Hepatocyte (in vitro differentiated cells): ENCODE measurements around the gene PRKAR1B. TPM values are rescaled to one million over a fixed set of nuclear protein-coding genes. Genes with fewer than 3 reads are reported as not detected.

Experiments
- DNase-seq: peaks from one replicate; pipeline ENCODE4 v3.0.0-alpha.2; 2016; ENCODE audit warnings: low spot score
- H2AFZ ChIP-seq: fragments of 200-600 bp; sonication (generic); 2 replicates; pipeline ENCODE4 v1.6.0; 2016; ENCODE audit warnings: antibody characterized with exemption, mild to moderate bottlenecking
- H3K27ac ChIP-seq: fragments of 200-600 bp; sonication (generic); 2 replicates; pipeline ENCODE4 v1.5.1; 2016; ENCODE audit warnings: mild to moderate bottlenecking
- H3K27me3 ChIP-seq: fragments of 200-600 bp; sonication (generic); 2 replicates; pipeline ENCODE4 v1.6.1; 2016
- H3K36me3 ChIP-seq: fragments of 200-600 bp; sonication (generic); replicated peaks from 2 replicates; pipeline ENCODE4 v1.5.1; 2016; ENCODE audit warnings: low read depth; ENCODE audit not compliant: insufficient read depth
- H3K4me1 ChIP-seq: fragments of 200-600 bp; sonication (generic); 2 replicates; pipeline ENCODE4 v1.5.1; 2016; ENCODE audit warnings: mild to moderate bottlenecking, moderate library complexity; ENCODE audit not compliant: insufficient read depth
- H3K4me2 ChIP-seq: fragments of 200-600 bp; sonication (generic); 2 replicates; pipeline ENCODE4 v1.6.0; 2016
- H3K4me3 ChIP-seq: fragments of 200-600 bp; sonication (generic); 2 replicates; pipeline ENCODE4 v1.5.1; 2016; ENCODE audit warnings: mild to moderate bottlenecking
- H3K79me2 ChIP-seq: fragments of 200-600 bp; sonication (generic); 2 replicates; pipeline ENCODE4 v1.6.0; 2017; ENCODE audit warnings: mild to moderate bottlenecking
- H3K9me2 ChIP-seq: fragments of 200-600 bp; sonication (generic); replicated peaks from 2 replicates; pipeline ENCODE4 v1.6.0; 2017; ENCODE audit warnings: mild to moderate bottlenecking; ENCODE audit not compliant: insufficient read depth
- H3K9me3 ChIP-seq: fragments of 200-600 bp; sonication (generic); 2 replicates; pipeline ENCODE4 v1.5.1; 2016; ENCODE audit warnings: low read depth, mild to moderate bottlenecking
- H4K20me1 ChIP-seq: fragments of 200-600 bp; sonication (generic); 2 replicates; pipeline ENCODE4 v1.6.0; 2016; ENCODE audit warnings: mild to moderate bottlenecking; ENCODE audit not compliant: insufficient read depth, poor library complexity, severe bottlenecking
- CTCF ChIP-seq: fragments of 200-600 bp; sonication (generic); IDR thresholded peaks from 2 replicates; pipeline ENCODE4 v1.5.1; 2016; ENCODE audit warnings: antibody characterized with exemption, mild to moderate bottlenecking; ENCODE audit not compliant: poor library complexity
- EZH2 ChIP-seq: fragments of 200-600 bp; sonication (generic); IDR thresholded peaks from 2 replicates; pipeline ENCODE4 v1.6.1; 2016; ENCODE audit warnings: antibody characterized with exemption, mild to moderate bottlenecking, borderline replicate concordance
- EZH2phosphoT487 ChIP-seq: fragments of 200-600 bp; sonication (generic); IDR thresholded peaks from one replicate; pipeline ENCODE4 v1.6.1; 2018; ENCODE audit warnings: antibody characterized with exemption, mild to moderate bottlenecking, low read depth, moderate library complexity; ENCODE audit not compliant: unreplicated experiment, severe bottlenecking
- WGBS: methylation state at CpG from one replicate; pipeline ENCODE4 v1.1.6; 2016; ENCODE audit warnings: low lambda C conversion rate; ENCODE audit errors: missing lambda C conversion rate; 5-methylcytosine and 5-hydroxymethylcytosine counted together
- polyA plus RNA-seq: library from polyadenylated mRNA; unstranded; fragments of >200 nt; fragmentation: Nextera tagmentation; extraction: Ambion mirVana; gene quantifications from 2 replicates; pipeline ENCODE4 v1.2.1, GENCODE V29; 2016
- total RNA-seq: library from RNA; depleted of rRNA; stranded (reverse); fragments of >200 nt; gene quantifications from 2 replicates; pipeline ENCODE4 v1.2.3, GENCODE V29; 2014

PRKAR1B gene
- total and polyA plus RNA-seq, 2 experiments from 2014 or later: 16.6 to 28.7 TPM

GRCh38 chr7:738241-738640, 11.2 kb upstream of the PRKAR1B start:
- TF ChIP-seq EZH2phosphoT487 (no peak), CTCF (no peak)
- Histone ChIP-seq H3K27ac (no peak overlapping the region), H3K9me3 (peaks cover 4% of the 10 kb centered on the region), H3K4me1 (no peaks in the 10 kb centered on the region), H3K4me2 (no peak overlapping the region), H4K20me1 (no peaks in the 10 kb centered on the region), H3K79me2 (peaks cover 62% of the 10 kb centered on the region), H3K27me3 (no peaks in the 10 kb centered on the region), H3K36me3 (no peaks in the 10 kb centered on the region), H3K9me2 (no peaks in the 10 kb centered on the region), H3K4me3 (no peak overlapping the region), H2AFZ (no peak overlapping the region)
- DNase-seq: no peak
- 94% methylated on average over 5 of the region's 5 CpGs for WGBS

GRCh38 chr7:734808-735207, 7.7 kb upstream of the PRKAR1B start:
- TF ChIP-seq EZH2phosphoT487 (no peak), CTCF (no peak), EZH2 (no peak)
- H3K79me2 ChIP-seq: peaks cover 76% of the 10 kb centered on the region

GRCh38 chr7:734214-734613, 7.1 kb upstream of the PRKAR1B start:
- no peak overlapping the region for H3K4me3 ChIP-seq
- H3K27ac ChIP-seq: no peak overlapping the region
- H3K4me2 ChIP-seq: no peak overlapping the region
- H3K36me3 ChIP-seq: no peaks in the 10 kb centered on the region
- 97% methylated on average over 4 of the region's 4 CpGs for WGBS
- peaks cover 5% of the 10 kb centered on the region for H3K4me1 ChIP-seq
- H3K27me3 ChIP-seq: no peaks in the 10 kb centered on the region
- no peak overlapping the region for H2AFZ ChIP-seq
- TF ChIP-seq EZH2phosphoT487 (no peak), CTCF (no peak), EZH2 (no peak)
- H3K9me2 ChIP-seq: no peaks in the 10 kb centered on the region
- DNase-seq: no peak
- H3K9me3 ChIP-seq: peaks cover 4% of the 10 kb centered on the region
- no peaks in the 10 kb centered on the region for H4K20me1 ChIP-seq
- H3K79me2 ChIP-seq: peaks cover 73% of the 10 kb centered on the region

More at GRCh38 chr7:734808-735207, 7.7 kb upstream of the PRKAR1B start:
- H3K27ac ChIP-seq: no peak overlapping the region
- no peak overlapping the region for H2AFZ ChIP-seq
- peaks cover 5% of the 10 kb centered on the region for H3K4me1 ChIP-seq
- no peak for DNase-seq
- WGBS: 99% methylated on average over 11 of the region's 11 CpGs
- H3K9me2 ChIP-seq: no peaks in the 10 kb centered on the region
- H4K20me1 ChIP-seq: no peaks in the 10 kb centered on the region
- H3K4me2 ChIP-seq: no peak overlapping the region
- no peaks in the 10 kb centered on the region for H3K36me3 ChIP-seq
- H3K4me3 ChIP-seq: no peak overlapping the region
- H3K9me3 ChIP-seq: peaks cover 4% of the 10 kb centered on the region
- H3K27me3 ChIP-seq: no peaks in the 10 kb centered on the region

GRCh38 chr7:732556-732955, 5.5 kb upstream of the PRKAR1B start:
- no peak overlapping the region for H3K4me3 ChIP-seq
- TF ChIP-seq CTCF (no peak), EZH2 (no peak), EZH2phosphoT487 (no peak)
- H3K27ac ChIP-seq: peak overlapping the region; percentile 51
- H3K9me3 ChIP-seq: peaks cover 4% of the 10 kb centered on the region
- H3K4me1 ChIP-seq: peaks cover 10% of the 10 kb centered on the region
- H3K4me2 ChIP-seq: peak overlapping the region; percentile 20
- no peaks in the 10 kb centered on the region for H4K20me1 ChIP-seq
- no peak for DNase-seq
- WGBS: 86% methylated on average over 3 of the region's 3 CpGs
- H3K9me2 ChIP-seq: no peaks in the 10 kb centered on the region
- H2AFZ ChIP-seq: no peak overlapping the region
- H3K79me2 ChIP-seq: peaks cover 70% of the 10 kb centered on the region
- no peaks in the 10 kb centered on the region for H3K27me3 ChIP-seq
- no peaks in the 10 kb centered on the region for H3K36me3 ChIP-seq
